ENCODE measurements around the gene DHX9.

DNA sequence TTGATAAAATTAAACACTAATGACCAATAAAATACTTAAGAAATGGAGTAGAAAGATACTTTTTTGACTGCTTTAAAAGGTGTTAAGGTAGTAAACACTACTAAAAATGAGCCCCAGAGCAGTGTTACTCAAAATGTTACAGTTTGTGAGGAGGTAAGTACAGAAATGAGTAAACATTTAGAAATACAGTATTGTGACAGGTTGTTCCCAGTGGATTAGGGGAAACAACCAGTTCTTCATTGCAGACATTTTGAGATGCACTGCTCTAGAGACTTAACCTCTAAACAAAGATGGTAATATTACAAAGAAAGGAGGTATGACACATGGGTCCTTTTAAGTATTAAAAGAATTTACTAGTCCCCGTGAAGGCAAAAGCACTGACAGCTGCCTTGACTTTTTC lies 12.7 kb downstream of the DHX9 start:
- TF ChIP-seq, protein P1, sequence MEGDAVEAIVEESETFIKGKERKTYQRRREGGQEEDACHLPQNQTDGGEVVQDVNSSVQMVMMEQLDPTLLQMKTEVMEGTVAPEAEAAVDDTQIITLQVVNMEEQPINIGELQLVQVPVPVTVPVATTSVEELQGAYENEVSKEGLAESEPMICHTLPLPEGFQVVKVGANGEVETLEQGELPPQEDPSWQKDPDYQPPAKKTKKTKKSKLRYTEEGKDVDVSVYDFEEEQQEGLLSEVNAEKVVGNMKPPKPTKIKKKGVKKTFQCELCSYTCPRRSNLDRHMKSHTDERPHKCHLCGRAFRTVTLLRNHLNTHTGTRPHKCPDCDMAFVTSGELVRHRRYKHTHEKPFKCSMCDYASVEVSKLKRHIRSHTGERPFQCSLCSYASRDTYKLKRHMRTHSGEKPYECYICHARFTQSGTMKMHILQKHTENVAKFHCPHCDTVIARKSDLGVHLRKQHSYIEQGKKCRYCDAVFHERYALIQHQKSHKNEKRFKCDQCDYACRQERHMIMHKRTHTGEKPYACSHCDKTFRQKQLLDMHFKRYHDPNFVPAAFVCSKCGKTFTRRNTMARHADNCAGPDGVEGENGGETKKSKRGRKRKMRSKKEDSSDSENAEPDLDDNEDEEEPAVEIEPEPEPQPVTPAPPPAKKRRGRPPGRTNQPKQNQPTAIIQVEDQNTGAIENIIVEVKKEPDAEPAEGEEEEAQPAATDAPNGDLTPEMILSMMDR (conservative IDR thresholded peaks at IDR 0.05; ENCODE audit: low read depth, low read length) = no peak
- no peak for TF ChIP-seq EZH2phosphoT487 (IDR thresholded peaks at IDR 0.05; ENCODE audit: borderline replicate concordance, low read length)
- TF ChIP-seq EZH2 (IDR thresholded peaks at IDR 0.05; ENCODE audit: low read length, unreplicated experiment) = no peak

Measured in PC-3 (cell line).